GM19397 (cell line): ENCODE measurements around the gene SHISAL1.

Source experiments
- ATAC-seq: cut with Tn5 transposase; IDR thresholded peaks from one replicate; pipeline ENCODE4 v1.9.1; 2021; ENCODE audit warnings: mild to moderate bottlenecking, moderate library complexity; ENCODE audit not compliant: unreplicated experiment

Gene SHISAL1

GRCh38 chr22:44281768-44282637 lies 30.7 kb downstream of the SHISAL1 start:
- no peak for ATAC-seq

GRCh38 chr22:44280665-44281188 lies 32.0 kb downstream of the SHISAL1 start:
- no peak for ATAC-seq

GRCh38 chr22:44279069-44279360 lies 33.7 kb downstream of the SHISAL1 start:
- ATAC-seq: no peak

GRCh38 chr22:44278243-44279068 lies 34.3 kb downstream of the SHISAL1 start:
- ATAC-seq: no peak

- no peak for ATAC-seq
Measured at GRCh38 chr22:44277386-44278135, 35.2 kb downstream of the SHISAL1 start.

- ATAC-seq: no peak
Measured at GRCh38 chr22:44276706-44277356, 35.9 kb downstream of the SHISAL1 start.

GRCh38 chr22:44276041-44276440 lies 36.7 kb downstream of the SHISAL1 start:
- no peak for ATAC-seq

GRCh38 chr22:44275631-44275995 lies 37.1 kb downstream of the SHISAL1 start:
- no peak for ATAC-seq

GRCh38 chr22:44274918-44275630 lies 37.7 kb downstream of the SHISAL1 start:
- no peak for ATAC-seq

- ATAC-seq: no peak
Measured at GRCh38 chr22:44273175-44273574, 39.6 kb downstream of the SHISAL1 start.

- ATAC-seq: no peak
Measured at GRCh38 chr22:44272401-44272771, 40.4 kb downstream of the SHISAL1 start.

GRCh38 chr22:44271732-44272400 lies 40.9 kb downstream of the SHISAL1 start:
- no peak for ATAC-seq

GRCh38 chr22:44271010-44271500 lies 41.7 kb downstream of the SHISAL1 start:
- no peak for ATAC-seq

- no peak for ATAC-seq
Measured at GRCh38 chr22:44270556-44270880, 42.2 kb downstream of the SHISAL1 start.

- ATAC-seq: no peak
Measured at GRCh38 chr22:44269757-44270555, 42.8 kb downstream of the SHISAL1 start.

GRCh38 chr22:44269117-44269498 lies 43.6 kb downstream of the SHISAL1 start:
- no peak for ATAC-seq

- ATAC-seq: no peak
Measured at GRCh38 chr22:44268431-44269116, 44.2 kb downstream of the SHISAL1 start.

GRCh38 chr22:44267856-44268255 lies 44.9 kb downstream of the SHISAL1 start:
- no peak for ATAC-seq
